ENCODE measurements around the gene EGR4. TPM values are rescaled to one million over a fixed set of nuclear protein-coding genes. Genes with fewer than 3 reads are reported as not detected.

Gene EGR4
- total and polyA plus RNA-seq, 2 experiments from 2014 or later, result 0.23 TPM; not detected in 1

- no peak overlapping the region for H3K4me3 Mint-ChIP-seq
- peaks cover 11% of the 10 kb centered on the region for H3K36me3 Mint-ChIP-seq (ENCODE audit: low read depth)
- Histone ChIP-seq H3K79me2 (replicated peaks; ENCODE audit: insufficient read depth) (0 out of 2 replicates have a peak, but pooled peaks cover 5% of the 10 kb centered on the region), H3K4me3 (no peak overlapping the region), H3K27me3 (ENCODE audit: insufficient read depth) (peaks cover 29% of the 10 kb centered on the region), H3K4me1 (ENCODE audit: insufficient read depth) (peaks cover 11% of the 10 kb centered on the region), H3K4me2 (no peak overlapping the region), H2AFZ (no peak overlapping the region), H3K36me3 (ENCODE audit: insufficient read depth) (no peaks in the 10 kb centered on the region; the same call in 1 of the 2 replicates), H4K20me1 (replicated peaks; ENCODE audit: insufficient read depth) (peaks cover 10% of the 10 kb centered on the region), H3K9me2 (ENCODE audit: insufficient read depth) (no peaks in the 10 kb centered on the region), H3K27ac (ENCODE audit: low read depth) (no peak overlapping the region), H3F3A (replicated peaks; ENCODE audit: low read depth) (peaks cover 8% of the 10 kb centered on the region; the same call in 1 of the 2 replicates)
- H3K27me3 Mint-ChIP-seq (ENCODE audit: insufficient read depth, low read depth, poor library complexity), result peaks cover 26% of the 10 kb centered on the region
- peaks cover 14% of the 10 kb centered on the region for H3K4me1 Mint-ChIP-seq
- ATAC-seq (no peak), DNase-seq (ENCODE audit: low spot score) (no peak)
- H3K27ac Mint-ChIP-seq, result no peak overlapping the region
- H3K9me3 Mint-ChIP-seq, result no peaks in the 10 kb centered on the region; the same call in 1 of the 3 replicates
- TF ChIP-seq STAT1 (IDR thresholded peaks at IDR 0.05; ENCODE audit: unreplicated experiment) (no peak), CREB1 (CRISPR knock-in tag; IDR thresholded peaks at IDR 0.05; ENCODE audit: low read depth) (no peak), NANOG (IDR thresholded peaks at IDR 0.05; ENCODE audit: borderline replicate concordance) (no peak), EZH2 (IDR thresholded peaks at IDR 0.05; ENCODE audit: low read depth, unreplicated experiment) (no peak), POLR2AphosphoS5 (IDR thresholded peaks at IDR 0.05; ENCODE audit: low read depth) (no peak), ZNF331 (CRISPR knock-in tag; IDR thresholded peaks at IDR 0.05; ENCODE audit: low read depth) (no peak)
Observed at GRCh38 chr2:73266061-73266901, 27.1 kb downstream of the EGR4 start.

- Histone ChIP-seq H3K79me2 (replicated peaks; ENCODE audit: insufficient read depth) (0 out of 2 replicates have a peak, but pooled peaks cover 5% of the 10 kb centered on the region), H3K4me1 (ENCODE audit: insufficient read depth) (peaks cover 17% of the 10 kb centered on the region), H4K20me1 (replicated peaks; ENCODE audit: insufficient read depth) (peaks cover 15% of the 10 kb centered on the region), H2AFZ (no peak overlapping the region), H3K9me2 (ENCODE audit: insufficient read depth) (no peaks in the 10 kb centered on the region), H3K27me3 (ENCODE audit: insufficient read depth) (peaks cover 26% of the 10 kb centered on the region), H3K27ac (ENCODE audit: low read depth) (no peak overlapping the region), H3K4me2 (no peak overlapping the region), H3F3A (replicated peaks; ENCODE audit: low read depth) (peaks cover 8% of the 10 kb centered on the region; the same call in 1 of the 2 replicates), H3K4me3 (no peak overlapping the region), H3K36me3 (ENCODE audit: insufficient read depth) (no peaks in the 10 kb centered on the region; the same call in 1 of the 2 replicates)
- Mint-ChIP-seq H3K27ac (no peak overlapping the region), H3K4me3 (no peak overlapping the region), H3K27me3 (ENCODE audit: insufficient read depth, low read depth, poor library complexity) (peaks cover 21% of the 10 kb centered on the region), H3K4me1 (peaks cover 17% of the 10 kb centered on the region), H3K36me3 (ENCODE audit: low read depth) (peaks cover 11% of the 10 kb centered on the region), H3K9me3 (no peaks in the 10 kb centered on the region; the same call in 1 of the 3 replicates)
- ATAC-seq (no peak), DNase-seq (ENCODE audit: low spot score) (no peak)
- TF ChIP-seq ZNF462 (CRISPR knock-in tag; IDR thresholded peaks at IDR 0.05) (no peak), EZH2phosphoT487 (IDR thresholded peaks at IDR 0.05; ENCODE audit: unreplicated experiment) (no peak), POLR2AphosphoS5 (IDR thresholded peaks at IDR 0.05; ENCODE audit: low read depth) (no peak), CREB1 (CRISPR knock-in tag; IDR thresholded peaks at IDR 0.05; ENCODE audit: low read depth) (no peak), STAT1 (IDR thresholded peaks at IDR 0.05; ENCODE audit: unreplicated experiment) (no peak), ZNF331 (CRISPR knock-in tag; IDR thresholded peaks at IDR 0.05; ENCODE audit: low read depth) (no peak), REST (IDR thresholded peaks at IDR 0.05; ENCODE audit: unreplicated experiment) (no peak)
Observed at GRCh38 chr2:73265298-73266060, 27.9 kb downstream of the EGR4 start.

Measured in GM23338 (cell line).